GM18909 (cell line): ENCODE measurements around the gene GGNBP2.

ENCODE experiments used
- ATAC-seq: cut with Tn5 transposase; IDR thresholded peaks from one replicate; pipeline ENCODE4 v1.9.1; 2021; ENCODE audit warnings: mild to moderate bottlenecking; ENCODE audit not compliant: unreplicated experiment, poor library complexity

GGNBP2 gene

GRCh38 chr17:36514856-36515255 is 29.9 kb upstream of the GGNBP2 start:
- no peak for ATAC-seq

- no peak for ATAC-seq
These were observed 28.9 kb upstream of the GGNBP2 start for GRCh38 chr17:36515837-36516236.

- ATAC-seq: no peak
These were observed 21.6 kb upstream of the GGNBP2 start for GRCh38 chr17:36523113-36523512.

DNA sequence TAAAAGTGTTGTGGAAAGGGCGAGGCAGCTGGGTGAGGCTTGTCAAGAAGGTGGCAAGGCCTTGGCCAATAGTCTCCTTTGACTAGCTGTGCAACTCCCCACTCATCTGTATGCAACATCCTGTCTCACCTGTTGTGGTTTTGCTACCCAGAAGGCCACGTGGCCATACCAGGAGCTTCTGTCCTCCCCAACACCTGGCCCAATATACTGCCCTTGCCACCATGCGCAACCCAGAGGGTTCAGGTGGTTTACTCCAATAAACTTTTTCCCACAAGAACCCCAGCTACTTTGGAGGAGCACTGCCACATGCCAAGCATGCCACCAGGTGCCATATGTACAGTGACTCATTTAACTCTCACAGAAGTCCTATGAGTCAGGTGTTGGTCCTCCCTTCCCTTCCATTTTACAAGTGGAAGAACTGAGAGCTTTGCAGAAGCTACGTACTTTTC is 20.3 kb upstream of the GGNBP2 start:
- ATAC-seq: no peak

DNA sequence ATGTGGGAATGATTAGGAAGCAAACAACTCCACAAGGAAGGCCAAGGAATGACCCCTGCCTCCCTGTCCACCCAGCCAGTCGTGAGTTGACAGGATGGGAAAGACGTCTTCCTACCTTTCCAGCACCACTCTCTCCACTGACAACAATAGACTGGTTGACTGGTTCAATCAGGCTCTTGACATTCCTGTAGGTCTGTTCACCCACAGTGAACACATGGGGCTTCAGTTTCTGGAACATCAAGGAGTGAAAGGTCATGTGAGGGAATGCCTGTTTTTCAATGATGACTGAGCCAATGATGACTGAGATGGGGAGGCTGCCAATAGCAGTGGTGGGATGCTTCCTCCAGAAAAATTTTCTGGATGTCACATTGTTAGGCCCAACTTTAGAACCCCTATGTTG is 19.6 kb upstream of the GGNBP2 start:
- no peak for ATAC-seq

DNA sequence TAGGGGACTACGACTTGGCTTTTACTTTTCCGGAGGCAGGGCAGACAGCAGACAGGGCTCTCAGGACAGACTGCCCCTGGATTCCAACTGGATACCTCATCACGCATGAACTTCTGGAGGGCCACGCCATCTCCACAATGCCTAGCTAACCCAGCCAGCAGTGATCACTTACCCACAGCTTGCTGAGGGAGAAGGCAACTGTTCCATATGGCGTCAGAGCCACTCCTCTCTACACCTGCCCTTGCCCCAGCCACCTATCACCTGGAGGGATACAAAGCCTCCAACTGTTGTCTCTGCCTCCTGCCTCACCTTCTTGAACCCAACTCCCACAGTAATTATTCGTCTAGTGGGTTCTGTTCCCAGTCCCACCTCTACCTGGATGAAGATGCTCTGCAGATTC is 18.8 kb upstream of the GGNBP2 start:
- ATAC-seq: no peak

GRCh38 chr17:36527621-36528250 is 17.0 kb upstream of the GGNBP2 start:
- no peak for ATAC-seq

DNA sequence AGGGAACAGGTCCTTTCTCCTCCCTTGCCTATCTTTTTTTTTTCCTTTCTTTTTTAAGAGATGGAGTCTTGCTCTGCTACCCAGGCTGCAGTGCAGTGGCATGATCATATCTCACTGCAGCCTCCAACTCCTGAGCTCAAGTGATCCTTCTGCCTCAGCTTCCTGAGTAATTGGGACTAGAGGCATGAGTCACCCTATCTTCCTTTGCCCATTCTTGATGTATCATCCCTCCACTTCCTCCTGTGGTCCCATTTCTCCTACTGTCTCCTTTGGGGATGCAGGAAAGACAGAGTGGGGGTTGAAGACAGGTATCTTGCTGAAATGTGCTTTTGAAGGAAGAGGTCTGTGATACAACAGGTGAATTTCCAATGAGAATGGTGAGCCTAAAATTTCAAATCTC is 15.6 kb upstream of the GGNBP2 start:
- ATAC-seq: no peak

DNA sequence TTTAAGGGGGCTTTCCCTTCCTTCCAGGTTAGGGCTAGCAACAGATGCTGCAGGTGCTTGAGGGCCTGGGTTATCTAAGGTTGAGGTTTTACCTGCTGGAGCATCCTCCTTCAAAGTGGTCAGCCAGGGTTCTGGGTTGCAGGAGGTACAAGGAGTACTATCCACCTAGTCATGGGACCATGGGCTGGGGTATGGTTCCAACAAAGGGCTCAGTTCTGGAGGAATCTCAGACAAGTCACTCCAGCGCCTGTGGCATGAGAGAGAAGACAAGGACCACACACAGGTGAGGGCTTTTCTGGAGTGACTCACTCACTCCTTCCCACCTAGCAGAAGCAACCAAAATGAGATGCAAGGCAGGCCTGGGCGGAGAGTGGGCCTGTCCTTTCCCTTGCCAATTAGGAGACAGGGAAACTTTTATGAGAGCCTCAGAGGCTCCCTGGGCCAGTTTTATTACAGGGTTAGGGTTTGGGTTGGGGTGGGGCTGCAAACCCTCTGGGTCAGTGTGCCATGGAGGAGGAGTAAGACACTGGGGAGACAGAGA is 12.2 kb upstream of the GGNBP2 start:
- no peak for ATAC-seq

- ATAC-seq: peak; percentile 36
These were observed 10.5 kb upstream of the GGNBP2 start for GRCh38 chr17:36533935-36534839.

- peak; percentile 73 for ATAC-seq
These were observed 9.7 kb upstream of the GGNBP2 start, which contains the start of the genes MYO19 and PIGW for GRCh38 chr17:36534840-36535668. MYO19 (minus strand) TSS chr17:36534868; CDS start chr17:36532538, 2,330 bp downstream. PIGW (plus strand) TSS chr17:36534987; CDS start chr17:36537102, 2,115 bp downstream.

- peak; percentile 2 for ATAC-seq
These were observed 9.0 kb upstream of the GGNBP2 start for GRCh38 chr17:36535669-36536081.

DNA sequence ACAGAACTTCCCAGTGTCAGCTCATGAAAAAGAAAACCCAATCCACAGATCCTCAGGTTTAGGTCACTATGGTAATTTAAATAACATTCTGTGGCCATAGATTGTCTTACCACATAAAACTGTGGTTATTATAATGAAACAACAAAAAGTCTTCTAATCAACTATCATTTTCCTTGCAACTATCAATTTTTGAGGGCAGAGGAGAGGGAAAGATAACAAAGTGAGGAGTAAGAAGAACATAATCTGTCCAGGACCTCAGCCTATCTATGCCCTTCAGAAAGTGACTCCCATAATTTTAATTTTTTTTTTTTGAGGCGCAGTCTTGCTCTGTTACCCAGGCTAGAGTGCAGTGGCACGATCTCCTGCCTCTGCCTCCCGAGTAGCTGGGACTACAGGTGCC is 4.0 kb upstream of the GGNBP2 start:
- ATAC-seq: no peak

GRCh38 chr17:36542755-36543154 is 2.0 kb upstream of the GGNBP2 start:
- no peak for ATAC-seq

DNA sequence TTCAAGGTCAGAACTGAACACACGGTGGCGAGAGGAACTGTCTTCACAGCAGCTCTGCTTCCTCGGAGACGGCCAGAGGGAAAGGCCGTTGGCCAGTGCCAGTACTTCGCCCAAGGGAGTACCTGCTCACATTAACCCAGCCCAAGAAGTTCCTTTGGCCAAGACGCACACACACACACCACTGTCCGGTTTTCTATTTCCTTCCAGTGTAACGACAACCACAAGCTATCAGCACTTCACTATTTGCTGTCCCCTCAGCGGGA is 744 bp upstream of the GGNBP2 start:
- peak; percentile 9 for ATAC-seq

GRCh38 chr17:36545077-36545464 is 352 bp downstream of the GGNBP2 start:
- ATAC-seq: no peak

- peak; percentile 72 for ATAC-seq
These were observed 1.0 kb downstream of the GGNBP2 start for GRCh38 chr17:36545465-36546417.

- no peak for ATAC-seq
These were observed 1.8 kb downstream of the GGNBP2 start for GRCh38 chr17:36546418-36547093.

GRCh38 chr17:36547776-36548175 is 3.1 kb downstream of the GGNBP2 start:
- ATAC-seq: no peak
